Measurements from ENCODE around the gene SENP5.

DNA sequence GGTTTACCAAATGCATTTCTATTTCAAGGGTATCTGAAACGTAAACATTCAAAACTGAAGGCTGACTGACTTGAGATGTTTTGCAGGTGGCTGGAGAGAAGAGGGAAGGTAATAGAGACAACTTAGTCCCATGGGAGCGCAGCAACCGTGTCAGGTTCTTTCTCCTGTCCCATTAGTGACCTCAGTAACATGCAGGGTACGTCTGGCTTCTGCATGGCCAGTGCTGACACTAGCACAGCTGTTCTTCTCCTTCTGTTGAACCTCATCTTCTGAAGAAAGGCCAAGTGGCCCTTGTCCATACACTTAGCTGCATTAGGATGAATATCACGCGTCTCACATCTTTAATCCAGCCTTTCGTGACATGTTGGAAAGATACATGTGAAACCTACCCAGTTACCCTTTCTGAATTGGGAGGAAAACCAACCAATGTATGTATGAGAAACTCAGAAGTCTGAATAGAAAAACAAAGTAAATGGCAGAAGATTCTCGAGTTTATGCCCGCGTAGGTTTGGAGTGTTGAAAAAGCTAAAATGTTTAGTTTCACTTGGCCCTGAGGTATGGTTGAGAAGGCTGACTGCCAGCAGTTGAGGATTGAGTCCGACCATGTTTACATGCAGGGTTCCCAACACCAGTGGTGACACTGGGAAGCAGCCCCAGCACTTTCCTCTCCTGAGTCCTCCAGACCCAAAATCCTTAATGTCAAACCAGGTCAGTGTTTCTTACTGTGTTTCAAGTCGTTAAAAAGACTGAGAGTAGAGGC is 64.3 kb downstream of the SENP5 start:
- TF ChIP-seq YY1 (IDR thresholded peaks at IDR 0.05; ENCODE audit: extremely low read depth, insufficient replicate concordance, low read depth, low read length): no peak
- TF ChIP-seq CBX3 (IDR thresholded peaks at IDR 0.05; ENCODE audit: low read depth): no peak
- no peak for TF ChIP-seq SP1 (IDR thresholded peaks at IDR 0.05; ENCODE audit: low read depth)
- no peak for TF ChIP-seq POLR2AphosphoS5 (IDR thresholded peaks at IDR 0.05; ENCODE audit: low read depth, low read length)
- TF ChIP-seq, protein P1, sequence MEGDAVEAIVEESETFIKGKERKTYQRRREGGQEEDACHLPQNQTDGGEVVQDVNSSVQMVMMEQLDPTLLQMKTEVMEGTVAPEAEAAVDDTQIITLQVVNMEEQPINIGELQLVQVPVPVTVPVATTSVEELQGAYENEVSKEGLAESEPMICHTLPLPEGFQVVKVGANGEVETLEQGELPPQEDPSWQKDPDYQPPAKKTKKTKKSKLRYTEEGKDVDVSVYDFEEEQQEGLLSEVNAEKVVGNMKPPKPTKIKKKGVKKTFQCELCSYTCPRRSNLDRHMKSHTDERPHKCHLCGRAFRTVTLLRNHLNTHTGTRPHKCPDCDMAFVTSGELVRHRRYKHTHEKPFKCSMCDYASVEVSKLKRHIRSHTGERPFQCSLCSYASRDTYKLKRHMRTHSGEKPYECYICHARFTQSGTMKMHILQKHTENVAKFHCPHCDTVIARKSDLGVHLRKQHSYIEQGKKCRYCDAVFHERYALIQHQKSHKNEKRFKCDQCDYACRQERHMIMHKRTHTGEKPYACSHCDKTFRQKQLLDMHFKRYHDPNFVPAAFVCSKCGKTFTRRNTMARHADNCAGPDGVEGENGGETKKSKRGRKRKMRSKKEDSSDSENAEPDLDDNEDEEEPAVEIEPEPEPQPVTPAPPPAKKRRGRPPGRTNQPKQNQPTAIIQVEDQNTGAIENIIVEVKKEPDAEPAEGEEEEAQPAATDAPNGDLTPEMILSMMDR (IDR thresholded peaks at IDR 0.05 in 2 of 3, conservative IDR thresholded peaks at IDR 0.05 in 1 of 3; ENCODE audit: borderline replicate concordance in 1 of 3, insufficient read depth in 1 of 3, low read depth in 2 of 3, low read length in 2 of 3): no peak
- TF ChIP-seq EGR1 (IDR thresholded peaks at IDR 0.05; ENCODE audit: low read depth): no peak
- TF ChIP-seq POLR2A (IDR thresholded peaks at IDR 0.05; ENCODE audit: borderline replicate concordance, extremely low read depth, insufficient read depth, insufficient read length): no peak
- no peak for TF ChIP-seq SIN3A (IDR thresholded peaks at IDR 0.05; ENCODE audit: low read depth)
- TF ChIP-seq EZH2 (IDR thresholded peaks at IDR 0.05): no peak

Measured in HCT116 (cell line).